Activated CD4-positive, alpha-beta T cell treated with anti-CD3 and anti-CD28 coated beads for 4 hours (primary cell): ENCODE data around the gene LRRC1.

Experiments used
- DNase-seq, 2 donors: peaks; one replicate each; pipeline ENCODE4 v3.0.0-alpha.2; 2020

The LRRC1 gene

GRCh38 chr6:53929041-53929820 is 134.4 kb downstream of the LRRC1 start:
- no peak for DNase-seq

GRCh38 chr6:53929821-53930120 is 135.0 kb downstream of the LRRC1 start:
- no peak for DNase-seq

- DNase-seq, result no peak
These were observed 135.5 kb downstream of the LRRC1 start for GRCh38 chr6:53930330-53930729.

- DNase-seq, result no peak
These were observed 136.3 kb downstream of the LRRC1 start for GRCh38 chr6:53931086-53931485.

GRCh38 chr6:53932516-53932915 is 137.7 kb downstream of the LRRC1 start:
- no peak for DNase-seq

- no peak for DNase-seq
These were observed 139.2 kb downstream of the LRRC1 start for GRCh38 chr6:53934023-53934422.

GRCh38 chr6:53937461-53937860 is 142.7 kb downstream of the LRRC1 start:
- no peak for DNase-seq

- no peak for DNase-seq
These were observed 144.0 kb downstream of the LRRC1 start for GRCh38 chr6:53938810-53939209.

- no peak for DNase-seq
These were observed 145.0 kb downstream of the LRRC1 start for GRCh38 chr6:53939830-53940229.

GRCh38 chr6:53943395-53943794 is 148.6 kb downstream of the LRRC1 start:
- no peak for DNase-seq

- no peak for DNase-seq
These were observed 149.3 kb downstream of the LRRC1 start for GRCh38 chr6:53944091-53944490.

GRCh38 chr6:53944543-53944942 is 149.7 kb downstream of the LRRC1 start:
- DNase-seq, result no peak

GRCh38 chr6:53945765-53946407 is 151.1 kb downstream of the LRRC1 start:
- no peak for DNase-seq

- DNase-seq, result no peak
These were observed 153.0 kb downstream of the LRRC1 start for GRCh38 chr6:53947780-53948179.

- DNase-seq, result no peak
These were observed 156.6 kb downstream of the LRRC1 start for GRCh38 chr6:53951383-53951782.

GRCh38 chr6:53956068-53956711 is 161.4 kb downstream of the LRRC1 start:
- no peak for DNase-seq

- DNase-seq, result no peak
These were observed 162.0 kb downstream of the LRRC1 start for GRCh38 chr6:53956804-53957203.

- DNase-seq, result no peak
These were observed 164.9 kb downstream of the LRRC1 start for GRCh38 chr6:53959717-53960116.

- no peak for DNase-seq
These were observed 165.5 kb downstream of the LRRC1 start for GRCh38 chr6:53960311-53960710.

GRCh38 chr6:53961679-53962370 is 167.0 kb downstream of the LRRC1 start:
- DNase-seq, result no peak

- DNase-seq, result no peak
These were observed 167.8 kb downstream of the LRRC1 start for GRCh38 chr6:53962646-53963045.

- DNase-seq, result no peak
These were observed 172.6 kb downstream of the LRRC1 start for GRCh38 chr6:53967415-53967814.
